HepG2 (cell line): ENCODE data around the gene FAM111A. TPM values are rescaled to one million over a fixed set of nuclear protein-coding genes. Genes with fewer than 3 reads are reported as not detected.

ENCODE experiments used
- CEBPB ChIP-seq: IDR thresholded peaks from 2 replicates; pipeline ENCODE4 v1.6.1; 2011; ENCODE audit warnings: low read depth, low read length, improper control_type of control experiment, borderline replicate concordance
- FOXA1 ChIP-seq, 2 experiments: fragments of 450-650 bp in 1 of 2; sonication (generic) in 1 of 2; formaldehyde crosslinking in 1 of 2; IDR thresholded peaks; 2 replicates each; pipeline versions ENCODE4 v1.4.0 to v1.6.1; 2016 to 2020; ENCODE audit warnings: missing genetic modification reagents in 1 of 2
- FOXK1 ChIP-seq: sonication (generic); formaldehyde crosslinking; IDR thresholded peaks from 2 replicates; pipeline ENCODE4 v1.4.0; 2020; ENCODE audit warnings: low read depth, missing genetic modification reagents, borderline replicate concordance
- GZF1 ChIP-seq: sonication (generic); formaldehyde crosslinking; IDR thresholded peaks from 2 replicates; pipeline ENCODE4 v1.5.1; 2020; ENCODE audit warnings: mild to moderate bottlenecking, missing genetic modification reagents
- IKZF5 ChIP-seq: IDR thresholded peaks from 2 replicates; pipeline ENCODE4 v1.6.1; 2018; ENCODE audit warnings: missing genetic modification reagents, mild to moderate bottlenecking, missing compliant biosample characterization
- MNT ChIP-seq: fragments of 450-650 bp; IDR thresholded peaks from 2 replicates; pipeline ENCODE4 v1.6.1; 2016
- MXD4 ChIP-seq: IDR thresholded peaks from 2 replicates; pipeline ENCODE4 v1.6.1; 2016; ENCODE audit warnings: mild to moderate bottlenecking, missing biosample characterization, missing genetic modification reagents
- RBAK ChIP-seq: sonication (generic); formaldehyde crosslinking; IDR thresholded peaks from 2 replicates; pipeline ENCODE4 v1.5.1; 2020; ENCODE audit warnings: mild to moderate bottlenecking, missing genetic modification reagents
- SIN3A ChIP-seq: IDR thresholded peaks from 2 replicates; pipeline ENCODE4 v1.6.1; 2011; ENCODE audit warnings: low read depth, mild to moderate bottlenecking, control low read depth, low read length, borderline replicate concordance
- ZFP36L2 ChIP-seq: sonication (generic); formaldehyde crosslinking; IDR thresholded peaks from 2 replicates; pipeline ENCODE4 v1.4.0; 2020; ENCODE audit warnings: missing genetic modification reagents
- ZFY ChIP-seq: sonication (generic); formaldehyde crosslinking; IDR thresholded peaks from 2 replicates; pipeline ENCODE4 v1.4.0; 2020; ENCODE audit warnings: missing genetic modification reagents
- ZMYM3 ChIP-seq: sonication (generic); formaldehyde crosslinking; IDR thresholded peaks from 2 replicates; pipeline ENCODE4 v1.5.1; 2020; ENCODE audit warnings: mild to moderate bottlenecking, missing genetic modification reagents
- ZNF207 ChIP-seq: fragments of 450-650 bp; IDR thresholded peaks from 2 replicates; pipeline ENCODE4 v1.6.1; 2016; ENCODE audit warnings: antibody characterized with exemption, borderline replicate concordance
- ZNF33B ChIP-seq: sonication (generic); formaldehyde crosslinking; IDR thresholded peaks from 2 replicates; pipeline ENCODE4 v1.5.1; 2020; ENCODE audit warnings: mild to moderate bottlenecking, missing genetic modification reagents
- ZNF354B ChIP-seq: sonication (generic); formaldehyde crosslinking; IDR thresholded peaks from 2 replicates; pipeline ENCODE4 v1.8.0; 2022; ENCODE audit warnings: mild to moderate bottlenecking, missing genetic modification reagents
- ZNF569 ChIP-seq: sonication (generic); formaldehyde crosslinking; IDR thresholded peaks from 2 replicates; pipeline ENCODE4 v1.5.0; 2020; ENCODE audit warnings: mild to moderate bottlenecking, missing genetic modification reagents, moderate library complexity, borderline replicate concordance
- ZNF672 ChIP-seq: sonication (generic); formaldehyde crosslinking; IDR thresholded peaks from 2 replicates; pipeline ENCODE4 v1.8.1; 2022; ENCODE audit warnings: missing genetic modification reagents
- polyA plus RNA-seq, 8 experiments: library from polyadenylated mRNA; depleted of rRNA in 3 of 8; stranded (reverse) in 7 of 8; unstranded in 1 of 8; fragments of >200 nt; fragmentation: Illumina TruSeq in 4 of 8; extraction: Trizol in 4 of 8; gene quantifications; 2 replicates each; pipeline versions ENCODE4 v1.2.1 to v1.2.3, GENCODE V29; 2011 to 2016; ENCODE audit warnings: low read depth in 4 of 8, missing spikeins in 1 of 8, mixed read lengths in 1 of 8; ENCODE audit not compliant: insufficient read depth in 1 of 8
- total RNA-seq, 5 experiments: library from RNA; depleted of rRNA; stranded (reverse); fragments of >200 nt; fragmentation: Illumina TruSeq; extraction: Trizol; gene quantifications; 2 replicates each; pipeline ENCODE4 v1.2.3, GENCODE V29; 2016; ENCODE audit warnings: low read depth in 1 of 5
- TF ChIP-seq, protein P1 (sequence below): IDR thresholded peaks from 2 replicates; pipeline ENCODE4 v1.4.0; 2020; ENCODE audit warnings: mild to moderate bottlenecking, missing genetic modification reagents
- TF ChIP-seq, protein P2 (sequence below): sonication (generic); formaldehyde crosslinking; IDR thresholded peaks from 2 replicates; pipeline ENCODE4 v1.5.1; 2020; ENCODE audit warnings: missing genetic modification reagents, mild to moderate bottlenecking, borderline replicate concordance

The FAM111A gene
- total and polyA plus RNA-seq, 2 of the 13 experiments (the other 11 are each of a cell fraction or from before 2014, with no cell fraction given) = 3.2 to 13.5 TPM

GRCh38 chr11:59142530-59143507 lies at the start of gene FAM111A (continued):
- TF ChIP-seq, protein P1, sequence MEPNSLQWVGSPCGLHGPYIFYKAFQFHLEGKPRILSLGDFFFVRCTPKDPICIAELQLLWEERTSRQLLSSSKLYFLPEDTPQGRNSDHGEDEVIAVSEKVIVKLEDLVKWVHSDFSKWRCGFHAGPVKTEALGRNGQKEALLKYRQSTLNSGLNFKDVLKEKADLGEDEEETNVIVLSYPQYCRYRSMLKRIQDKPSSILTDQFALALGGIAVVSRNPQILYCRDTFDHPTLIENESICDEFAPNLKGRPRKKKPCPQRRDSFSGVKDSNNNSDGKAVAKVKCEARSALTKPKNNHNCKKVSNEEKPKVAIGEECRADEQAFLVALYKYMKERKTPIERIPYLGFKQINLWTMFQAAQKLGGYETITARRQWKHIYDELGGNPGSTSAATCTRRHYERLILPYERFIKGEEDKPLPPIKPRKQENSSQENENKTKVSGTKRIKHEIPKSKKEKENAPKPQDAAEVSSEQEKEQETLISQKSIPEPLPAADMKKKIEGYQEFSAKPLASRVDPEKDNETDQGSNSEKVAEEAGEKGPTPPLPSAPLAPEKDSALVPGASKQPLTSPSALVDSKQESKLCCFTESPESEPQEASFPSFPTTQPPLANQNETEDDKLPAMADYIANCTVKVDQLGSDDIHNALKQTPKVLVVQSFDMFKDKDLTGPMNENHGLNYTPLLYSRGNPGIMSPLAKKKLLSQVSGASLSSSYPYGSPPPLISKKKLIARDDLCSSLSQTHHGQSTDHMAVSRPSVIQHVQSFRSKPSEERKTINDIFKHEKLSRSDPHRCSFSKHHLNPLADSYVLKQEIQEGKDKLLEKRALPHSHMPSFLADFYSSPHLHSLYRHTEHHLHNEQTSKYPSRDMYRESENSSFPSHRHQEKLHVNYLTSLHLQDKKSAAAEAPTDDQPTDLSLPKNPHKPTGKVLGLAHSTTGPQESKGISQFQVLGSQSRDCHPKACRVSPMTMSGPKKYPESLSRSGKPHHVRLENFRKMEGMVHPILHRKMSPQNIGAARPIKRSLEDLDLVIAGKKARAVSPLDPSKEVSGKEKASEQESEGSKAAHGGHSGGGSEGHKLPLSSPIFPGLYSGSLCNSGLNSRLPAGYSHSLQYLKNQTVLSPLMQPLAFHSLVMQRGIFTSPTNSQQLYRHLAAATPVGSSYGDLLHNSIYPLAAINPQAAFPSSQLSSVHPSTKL (CRISPR knock-in tag) = peak; percentile 26; the same call in 1 of the 2 replicates
- TF ChIP-seq ZNF33B (CRISPR knock-in tag) = no peak
- TF ChIP-seq FOXK1 (CRISPR knock-in tag) = no peak
- TF ChIP-seq, protein P2, sequence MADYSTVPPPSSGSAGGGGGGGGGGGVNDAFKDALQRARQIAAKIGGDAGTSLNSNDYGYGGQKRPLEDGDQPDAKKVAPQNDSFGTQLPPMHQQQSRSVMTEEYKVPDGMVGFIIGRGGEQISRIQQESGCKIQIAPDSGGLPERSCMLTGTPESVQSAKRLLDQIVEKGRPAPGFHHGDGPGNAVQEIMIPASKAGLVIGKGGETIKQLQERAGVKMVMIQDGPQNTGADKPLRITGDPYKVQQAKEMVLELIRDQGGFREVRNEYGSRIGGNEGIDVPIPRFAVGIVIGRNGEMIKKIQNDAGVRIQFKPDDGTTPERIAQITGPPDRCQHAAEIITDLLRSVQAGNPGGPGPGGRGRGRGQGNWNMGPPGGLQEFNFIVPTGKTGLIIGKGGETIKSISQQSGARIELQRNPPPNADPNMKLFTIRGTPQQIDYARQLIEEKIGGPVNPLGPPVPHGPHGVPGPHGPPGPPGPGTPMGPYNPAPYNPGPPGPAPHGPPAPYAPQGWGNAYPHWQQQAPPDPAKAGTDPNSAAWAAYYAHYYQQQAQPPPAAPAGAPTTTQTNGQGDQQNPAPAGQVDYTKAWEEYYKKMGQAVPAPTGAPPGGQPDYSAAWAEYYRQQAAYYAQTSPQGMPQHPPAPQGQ (CRISPR knock-in tag) = no peak
- peak; percentile 69 for TF ChIP-seq ZFY (CRISPR knock-in tag)
- no peak for TF ChIP-seq ZNF207
- no peak for TF ChIP-seq RBAK (CRISPR knock-in tag)
- TF ChIP-seq FOXA1 (IDR thresholded peaks at IDR 0.05) = no peak
- no peak for TF ChIP-seq FOXA1 (CRISPR knock-in tag; IDR thresholded peaks at IDR 0.05)
- no peak for TF ChIP-seq ZNF569 (CRISPR knock-in tag)
- TF ChIP-seq ZFP36L2 = no peak
- TF ChIP-seq ZNF672 (CRISPR knock-in tag) = no peak
- TF ChIP-seq GZF1 (CRISPR knock-in tag) = no peak
- peak; percentile 67; the same call in 1 of the 2 replicates for TF ChIP-seq SIN3A
- TF ChIP-seq ZNF354B = peak; percentile 79; the same call in 1 of the 2 replicates
- no peak; the same call in 1 of the 2 replicates for TF ChIP-seq MXD4 (CRISPR knock-in tag)
- 0 out of 2 replicates have a peak, but pooled peaks have one; percentile 24 for TF ChIP-seq ZMYM3 (CRISPR knock-in tag)
- no peak for TF ChIP-seq MNT
- no peak for TF ChIP-seq CEBPB
- no peak for TF ChIP-seq IKZF5 (CRISPR knock-in tag)
